HepG2 (cell line): Measurements from ENCODE around the gene DDRGK1. TPM values are rescaled to one million over a fixed set of nuclear protein-coding genes. Genes with fewer than 3 reads are reported as not detected.

Experiments
- CREM ChIP-seq, 2 experiments: sonication (generic) in 1 of 2; formaldehyde crosslinking in 1 of 2; IDR thresholded peaks; 2 replicates each; pipeline versions ENCODE4 v1.4.0 to v1.6.1; 2016 to 2020; ENCODE audit warnings: antibody characterized with exemption in 1 of 2, mild to moderate bottlenecking in 1 of 2, missing genetic modification reagents in 1 of 2
- DRAP1 ChIP-seq: IDR thresholded peaks from 2 replicates; pipeline ENCODE4 v1.6.1; 2016; ENCODE audit warnings: missing genetic modification reagents, missing compliant biosample characterization
- EHMT2 ChIP-seq: fragments of 200-600 bp; sonication (generic); IDR thresholded peaks from 2 replicates; pipeline ENCODE4 v1.7.0; 2017; ENCODE audit warnings: antibody characterized with exemption, low read depth, low read length, borderline replicate concordance
- ETV6 ChIP-seq: sonication (generic); formaldehyde crosslinking; conservative IDR thresholded peaks from 2 replicates; pipeline ENCODE4 v1.4.0; 2020; ENCODE audit warnings: missing genetic modification reagents
- MTF1 ChIP-seq: sonication (generic); formaldehyde crosslinking; IDR thresholded peaks from 2 replicates; pipeline ENCODE4 v1.5.0; 2020; ENCODE audit warnings: missing genetic modification reagents
- NFKB2 ChIP-seq: sonication (generic); formaldehyde crosslinking; IDR thresholded peaks from 2 replicates; pipeline ENCODE4 v1.4.0; 2020; ENCODE audit warnings: missing genetic modification reagents, borderline replicate concordance
- NONO ChIP-seq, 2 experiments: fragments of 450-650 bp in 1 of 2; sonication (generic) in 1 of 2; formaldehyde crosslinking in 1 of 2; IDR thresholded peaks in 1 of 2; conservative IDR thresholded peaks in 1 of 2; 2 replicates each; pipeline versions ENCODE4 v1.6.1 to v1.8.0; 2017 to 2022; ENCODE audit warnings: mild to moderate bottlenecking in 1 of 2, missing genetic modification reagents in 1 of 2, moderate library complexity in 1 of 2
- SATB2 ChIP-seq: sonication (generic); formaldehyde crosslinking; IDR thresholded peaks from 2 replicates; pipeline ENCODE4 v1.5.0; 2020; ENCODE audit warnings: missing genetic modification reagents
- SIN3B ChIP-seq: fragments of 150-350 bp; IDR thresholded peaks from 2 replicates; pipeline ENCODE4 v1.6.1; 2014; ENCODE audit warnings: low read length
- THAP11 ChIP-seq: IDR thresholded peaks from 2 replicates; pipeline ENCODE4 v1.6.1; 2016; ENCODE audit warnings: missing biosample characterization, missing genetic modification reagents
- ZBTB7B ChIP-seq: sonication (generic); formaldehyde crosslinking; IDR thresholded peaks from 2 replicates; pipeline ENCODE4 v1.4.0; 2020; ENCODE audit warnings: missing genetic modification reagents
- ZNF264 ChIP-seq: sonication (generic); formaldehyde crosslinking; IDR thresholded peaks from 2 replicates; pipeline ENCODE4 v1.4.0; 2020; ENCODE audit warnings: missing genetic modification reagents
- ZNF503 ChIP-seq: sonication (generic); formaldehyde crosslinking; IDR thresholded peaks from 2 replicates; pipeline ENCODE4 v1.4.0; 2020; ENCODE audit warnings: missing genetic modification reagents
- ZNF510 ChIP-seq: sonication (generic); formaldehyde crosslinking; IDR thresholded peaks from 2 replicates; pipeline ENCODE4 v1.4.0; 2020; ENCODE audit warnings: low read depth, mild to moderate bottlenecking, missing genetic modification reagents
- ZNF567 ChIP-seq: sonication (generic); formaldehyde crosslinking; IDR thresholded peaks from 2 replicates; pipeline ENCODE4 v1.8.1; 2023; ENCODE audit warnings: mild to moderate bottlenecking, missing genetic modification reagents, borderline replicate concordance
- ZNF574 ChIP-seq: sonication (generic); formaldehyde crosslinking; IDR thresholded peaks from 2 replicates; pipeline ENCODE4 v1.4.0; 2020; ENCODE audit warnings: missing genetic modification reagents
- ZNF607 ChIP-seq: sonication (generic); formaldehyde crosslinking; IDR thresholded peaks from 2 replicates; pipeline ENCODE4 v1.5.1; 2020; ENCODE audit warnings: missing genetic modification reagents, mild to moderate bottlenecking, borderline replicate concordance
- ZNF672 ChIP-seq: sonication (generic); formaldehyde crosslinking; IDR thresholded peaks from 2 replicates; pipeline ENCODE4 v1.8.1; 2022; ENCODE audit warnings: missing genetic modification reagents
- ZSCAN30 ChIP-seq: sonication (generic); formaldehyde crosslinking; IDR thresholded peaks from 2 replicates; pipeline ENCODE4 v1.5.0; 2020; ENCODE audit warnings: mild to moderate bottlenecking, missing genetic modification reagents
- polyA plus RNA-seq, 8 experiments: library from polyadenylated mRNA; depleted of rRNA in 3 of 8; stranded (reverse) in 7 of 8; unstranded in 1 of 8; fragments of >200 nt; fragmentation: Illumina TruSeq in 4 of 8; extraction: Trizol in 4 of 8; gene quantifications; 2 replicates each; pipeline versions ENCODE4 v1.2.1 to v1.2.3, GENCODE V29; 2011 to 2016; ENCODE audit warnings: low read depth in 4 of 8, missing spikeins in 1 of 8, mixed read lengths in 1 of 8; ENCODE audit not compliant: insufficient read depth in 1 of 8
- total RNA-seq, 5 experiments: library from RNA; depleted of rRNA; stranded (reverse); fragments of >200 nt; fragmentation: Illumina TruSeq; extraction: Trizol; gene quantifications; 2 replicates each; pipeline ENCODE4 v1.2.3, GENCODE V29; 2016; ENCODE audit warnings: low read depth in 1 of 5
- TF ChIP-seq, protein P1 (sequence below): IDR thresholded peaks from 2 replicates; pipeline ENCODE4 v1.6.1; 2018; ENCODE audit warnings: missing genetic modification reagents
- TF ChIP-seq, protein P2 (sequence below): sonication (generic); formaldehyde crosslinking; IDR thresholded peaks from 2 replicates; pipeline ENCODE4 v1.5.0; 2020; ENCODE audit warnings: missing genetic modification reagents
- TF ChIP-seq, protein P3 (sequence below): sonication (generic); formaldehyde crosslinking; IDR thresholded peaks from 2 replicates; pipeline ENCODE4 v1.4.0; 2020; ENCODE audit warnings: missing genetic modification reagents

Gene DDRGK1
- total and polyA plus RNA-seq, 2 of the 13 experiments (the other 11 are each of a cell fraction or from before 2014, with no cell fraction given): 96.7 to 149 TPM

DNA sequence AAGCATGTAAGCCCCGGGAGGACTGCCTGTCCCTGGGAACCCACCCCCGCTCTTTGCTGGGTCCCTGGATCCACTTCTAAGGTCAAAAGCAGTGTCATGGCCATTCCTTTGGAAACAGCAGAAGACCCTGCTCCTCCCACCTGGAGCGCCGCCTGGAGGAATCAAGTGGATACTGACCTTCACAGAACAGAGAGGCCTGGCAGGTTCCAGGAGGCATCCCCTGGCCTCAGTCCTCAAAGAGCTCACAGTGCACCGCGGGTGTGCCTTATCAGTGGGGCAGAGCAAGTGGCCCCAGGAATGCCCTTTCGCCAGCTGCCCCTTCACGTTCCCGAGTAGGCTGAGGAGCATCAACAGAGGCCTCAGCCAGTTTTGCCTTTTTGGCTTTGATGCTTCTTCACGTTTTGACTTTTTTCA lies 45.6 kb upstream of the DDRGK1 start (continued):
- no peak for TF ChIP-seq ETV6 (CRISPR knock-in tag)
- TF ChIP-seq DRAP1 (CRISPR knock-in tag): peak; percentile 42; the same call in 1 of the 2 replicates
- TF ChIP-seq MTF1 (CRISPR knock-in tag): no peak
- TF ChIP-seq SIN3B: no peak
- TF ChIP-seq THAP11 (CRISPR knock-in tag): peak; percentile 64
- TF ChIP-seq CREM (IDR thresholded peaks at IDR 0.05): no peak
- TF ChIP-seq CREM (CRISPR knock-in tag; IDR thresholded peaks at IDR 0.05): no peak
- 0 out of 2 replicates have a peak, but pooled peaks have one; percentile 26 for TF ChIP-seq ZNF264 (CRISPR knock-in tag)
- no peak for TF ChIP-seq NONO (IDR thresholded peaks at IDR 0.05)
- TF ChIP-seq NONO (CRISPR knock-in tag; conservative IDR thresholded peaks at IDR 0.05): no peak
- TF ChIP-seq ZNF510 (CRISPR knock-in tag): no peak
- TF ChIP-seq, protein P1, sequence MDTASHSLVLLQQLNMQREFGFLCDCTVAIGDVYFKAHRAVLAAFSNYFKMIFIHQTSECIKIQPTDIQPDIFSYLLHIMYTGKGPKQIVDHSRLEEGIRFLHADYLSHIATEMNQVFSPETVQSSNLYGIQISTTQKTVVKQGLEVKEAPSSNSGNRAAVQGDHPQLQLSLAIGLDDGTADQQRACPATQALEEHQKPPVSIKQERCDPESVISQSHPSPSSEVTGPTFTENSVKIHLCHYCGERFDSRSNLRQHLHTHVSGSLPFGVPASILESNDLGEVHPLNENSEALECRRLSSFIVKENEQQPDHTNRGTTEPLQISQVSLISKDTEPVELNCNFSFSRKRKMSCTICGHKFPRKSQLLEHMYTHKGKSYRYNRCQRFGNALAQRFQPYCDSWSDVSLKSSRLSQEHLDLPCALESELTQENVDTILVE (CRISPR knock-in tag): peak; percentile 66; the same call in 1 of the 2 replicates
- TF ChIP-seq NFKB2: peak; percentile 64; the same call in 1 of the 2 replicates
- TF ChIP-seq SATB2 (CRISPR knock-in tag): no peak
- TF ChIP-seq, protein P2, sequence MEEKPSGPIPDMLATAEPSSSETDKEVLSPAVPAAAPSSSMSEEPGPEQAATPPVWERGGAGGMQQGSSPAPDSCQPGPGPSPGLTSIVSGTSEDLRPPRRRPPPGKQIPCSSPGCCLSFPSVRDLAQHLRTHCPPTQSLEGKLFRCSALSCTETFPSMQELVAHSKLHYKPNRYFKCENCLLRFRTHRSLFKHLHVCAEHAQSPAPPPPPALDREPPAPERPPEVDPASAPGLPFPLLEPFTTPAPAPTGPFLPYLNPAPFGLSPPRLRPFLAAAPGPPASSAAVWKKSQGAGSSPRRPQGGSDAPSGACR: no peak
- no peak for TF ChIP-seq ZNF672 (CRISPR knock-in tag)
- peak; percentile 69 for TF ChIP-seq ZNF574 (CRISPR knock-in tag)
- no peak for TF ChIP-seq ZSCAN30 (CRISPR knock-in tag)
- TF ChIP-seq, protein P3, sequence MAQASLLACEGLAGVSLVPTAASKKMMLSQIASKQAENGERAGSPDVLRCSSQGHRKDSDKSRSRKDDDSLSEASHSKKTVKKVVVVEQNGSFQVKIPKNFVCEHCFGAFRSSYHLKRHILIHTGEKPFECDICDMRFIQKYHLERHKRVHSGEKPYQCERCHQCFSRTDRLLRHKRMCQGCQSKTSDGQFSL: peak; percentile 58; the same call in 1 of the 2 replicates
- TF ChIP-seq ZNF567 (CRISPR knock-in tag): no peak
- TF ChIP-seq ZNF503: no peak; the same call in 1 of the 2 replicates
- TF ChIP-seq EHMT2: no peak
- TF ChIP-seq ZBTB7B: peak; percentile 82; the same call in 1 of the 2 replicates
- no peak for TF ChIP-seq ZNF607 (CRISPR knock-in tag)
